ENCODE results near the gene MTERF4.

The MTERF4 gene

GRCh38 chr2:241132538-241133435, 30.7 kb upstream of the MTERF4 start:
- DNase-seq: no peak

- no peak for DNase-seq
Observed at GRCh38 chr2:241131531-241131930, 29.4 kb upstream of the MTERF4 start.

- no peak for DNase-seq
Observed at GRCh38 chr2:241130316-241130715, 28.2 kb upstream of the MTERF4 start.

GRCh38 chr2:241129086-241129871, 27.2 kb upstream of the MTERF4 start:
- DNase-seq: no peak

GRCh38 chr2:241128266-241128665, 26.2 kb upstream of the MTERF4 start:
- no peak for DNase-seq

GRCh38 chr2:241126771-241127202, 24.7 kb upstream of the MTERF4 start:
- no peak for DNase-seq

- no peak for DNase-seq
Observed at GRCh38 chr2:241126201-241126611, 24.1 kb upstream of the MTERF4 start.

GRCh38 chr2:241125626-241126025, 23.5 kb upstream of the MTERF4 start:
- DNase-seq: no peak

GRCh38 chr2:241123816-241124536, 21.9 kb upstream of the MTERF4 start:
- DNase-seq: no peak

- no peak for DNase-seq
Observed at GRCh38 chr2:241122376-241123002, 20.4 kb upstream of the MTERF4 start.

GRCh38 chr2:241121008-241121407, 18.9 kb upstream of the MTERF4 start:
- DNase-seq: no peak

GRCh38 chr2:241120440-241120839, 18.4 kb upstream of the MTERF4 start:
- no peak for DNase-seq

GRCh38 chr2:241118737-241119505, 16.8 kb upstream of the MTERF4 start:
- DNase-seq: no peak

- no peak for DNase-seq
Observed at GRCh38 chr2:241116606-241117560, 14.8 kb upstream of the MTERF4 start.

- no peak for DNase-seq
Observed at GRCh38 chr2:241115361-241115760, 13.3 kb upstream of the MTERF4 start.

- DNase-seq: no peak
Observed at GRCh38 chr2:241114836-241115235, 12.7 kb upstream of the MTERF4 start.

GRCh38 chr2:241112592-241112991, 10.5 kb upstream of the MTERF4 start:
- DNase-seq: no peak

- no peak for DNase-seq
Observed at GRCh38 chr2:241112046-241112445, 10.0 kb upstream of the MTERF4 start.

GRCh38 chr2:241111440-241111805, 9.3 kb upstream of the MTERF4 start:
- DNase-seq: no peak

- no peak for DNase-seq
Observed at GRCh38 chr2:241110607-241111439, 8.7 kb upstream of the MTERF4 start.
